SK-N-SH (cell line): ENCODE results near the gene ANKS6.

Source experiments
- EZH2phosphoT487 ChIP-seq: fragments of 200-600 bp; sonication (generic); IDR thresholded peaks from 2 replicates; pipeline ENCODE4 v1.6.1; 2017; ENCODE audit warnings: low read depth, mixed run types, mild to moderate bottlenecking, antibody characterized with exemption, moderate library complexity, borderline replicate concordance
- FOXM1 ChIP-seq: IDR thresholded peaks from 2 replicates; pipeline ENCODE4 v1.4.0; 2012; ENCODE audit warnings: low read depth, mild to moderate bottlenecking
- MAX ChIP-seq: IDR thresholded peaks from 2 replicates; pipeline ENCODE4 v1.4.0; 2012; ENCODE audit warnings: low read depth
- RCOR1 ChIP-seq: fragments of 150-350 bp; IDR thresholded peaks from 2 replicates; pipeline ENCODE4 v1.6.1; 2017; ENCODE audit warnings: antibody characterized with exemption, low read length
- REST ChIP-seq: IDR thresholded peaks from 2 replicates; pipeline ENCODE4 v1.6.1; 2012; ENCODE audit warnings: mild to moderate bottlenecking, low read depth, low read length, moderate library complexity
- USF1 ChIP-seq: IDR thresholded peaks from 2 replicates; pipeline ENCODE4 v1.4.0; 2012; ENCODE audit warnings: low read depth, borderline replicate concordance
- USF2 ChIP-seq: fragments of 150-350 bp; IDR thresholded peaks from 2 replicates; pipeline ENCODE4 v1.6.1; 2017; ENCODE audit warnings: antibody characterized with exemption, low read length, low read depth, borderline replicate concordance
- YY1 ChIP-seq: IDR thresholded peaks from 2 replicates; pipeline ENCODE4 v1.4.0; 2012; ENCODE audit warnings: low read depth, mild to moderate bottlenecking
- TF ChIP-seq, protein P1 (sequence below): fragments of 200-600 bp; sonication (generic); IDR thresholded peaks from 2 replicates; pipeline ENCODE4 v1.6.1; 2017; ENCODE audit warnings: antibody characterized with exemption, mild to moderate bottlenecking, moderate library complexity

GRCh38 chr9:98780059-98780749, 16.2 kb downstream of the ANKS6 start:
- TF ChIP-seq REST (no peak), FOXM1 (no peak), YY1 (no peak), RCOR1 (no peak), MAX (no peak), EZH2phosphoT487 (no peak), USF1 (no peak), USF2 (no peak)
- TF ChIP-seq, protein P1, sequence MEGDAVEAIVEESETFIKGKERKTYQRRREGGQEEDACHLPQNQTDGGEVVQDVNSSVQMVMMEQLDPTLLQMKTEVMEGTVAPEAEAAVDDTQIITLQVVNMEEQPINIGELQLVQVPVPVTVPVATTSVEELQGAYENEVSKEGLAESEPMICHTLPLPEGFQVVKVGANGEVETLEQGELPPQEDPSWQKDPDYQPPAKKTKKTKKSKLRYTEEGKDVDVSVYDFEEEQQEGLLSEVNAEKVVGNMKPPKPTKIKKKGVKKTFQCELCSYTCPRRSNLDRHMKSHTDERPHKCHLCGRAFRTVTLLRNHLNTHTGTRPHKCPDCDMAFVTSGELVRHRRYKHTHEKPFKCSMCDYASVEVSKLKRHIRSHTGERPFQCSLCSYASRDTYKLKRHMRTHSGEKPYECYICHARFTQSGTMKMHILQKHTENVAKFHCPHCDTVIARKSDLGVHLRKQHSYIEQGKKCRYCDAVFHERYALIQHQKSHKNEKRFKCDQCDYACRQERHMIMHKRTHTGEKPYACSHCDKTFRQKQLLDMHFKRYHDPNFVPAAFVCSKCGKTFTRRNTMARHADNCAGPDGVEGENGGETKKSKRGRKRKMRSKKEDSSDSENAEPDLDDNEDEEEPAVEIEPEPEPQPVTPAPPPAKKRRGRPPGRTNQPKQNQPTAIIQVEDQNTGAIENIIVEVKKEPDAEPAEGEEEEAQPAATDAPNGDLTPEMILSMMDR: no peak
